H1 (cell line): ENCODE data around the gene OR2L5. TPM values are rescaled to one million over a fixed set of nuclear protein-coding genes. Genes with fewer than 3 reads are reported as not detected.

Source experiments
- CTCF ChIA-PET: fragments of 300-600 bp; sonication (Branson Sonifier 250); formaldehyde crosslinking; loops from one replicate; lab custom pipeline; 2021; ENCODE audit not compliant: partially characterized antibody; lab: Charles Lee
- POLR2A ChIA-PET: fragments of 300-600 bp; sonication (Branson Sonifier 250); formaldehyde crosslinking; loops from one replicate; lab custom pipeline; 2021; ENCODE audit warnings: inconsistent platforms; ENCODE audit not compliant: partially characterized antibody; lab: Charles Lee
- DNase-seq, 2 experiments: peaks; one replicate each; pipeline versions ENCODE4 v3.0.0 to v3.0.0-alpha.2; 2010 to 2022; ENCODE audit warnings: low spot score in 2 of 2, low read depth in 1 of 2, mixed read lengths in 1 of 2
- FAIRE-seq: peaks from 2 replicates; lab custom pipeline; 2011; peaks lifted over from hg19 to GRCh38; lab: Jason Lieb, UNC
- H2AFZ ChIP-seq: 2 replicates; pipeline ENCODE4 v1.8.1; 2012; ENCODE audit warnings: low read length, inconsistent platforms
- H2AK5ac ChIP-seq: 2 replicates; pipeline ENCODE4 v1.6.1; 2013; ENCODE audit warnings: low read depth, low read length
- H2BK120ac ChIP-seq: replicated peaks from 2 replicates; pipeline ENCODE3; 2013; ENCODE audit warnings: low read depth, low read length, inconsistent platforms
- H2BK12ac ChIP-seq: 2 replicates; pipeline ENCODE4 v1.6.1; 2013; ENCODE audit warnings: low read depth, low read length
- H2BK15ac ChIP-seq: 2 replicates; pipeline ENCODE4 v1.6.1; 2013; ENCODE audit warnings: low read length
- H2BK20ac ChIP-seq: 2 replicates; pipeline ENCODE4 v1.6.1; 2013; ENCODE audit warnings: low read length
- H2BK5ac ChIP-seq: 2 replicates; pipeline ENCODE4 v1.6.1; 2013; ENCODE audit warnings: low read depth, low read length
- H3K14ac ChIP-seq: 2 replicates; pipeline ENCODE4 v1.6.1; 2013; ENCODE audit warnings: inconsistent platforms; ENCODE audit not compliant: insufficient read length
- H3K18ac ChIP-seq: 2 replicates; pipeline ENCODE4 v1.6.1; 2013; ENCODE audit warnings: low read length; ENCODE audit errors: extremely low read depth
- H3K23ac ChIP-seq: 2 replicates; pipeline ENCODE4 v1.6.1; 2013; ENCODE audit warnings: inconsistent platforms; ENCODE audit not compliant: insufficient read length
- H3K23me2 ChIP-seq: 2 replicates; pipeline ENCODE4 v1.6.1; 2013; ENCODE audit warnings: low read depth, low read length
- H3K27ac ChIP-seq: 2 replicates; pipeline ENCODE4 v1.6.1; 2011; ENCODE audit warnings: low read depth, low read length, inconsistent platforms
- H3K27me3 ChIP-seq, 4 experiments: replicated peaks in 1 of 4; 1 replicate in 1 of 4; 2 replicates in 3 of 4; pipeline versions ENCODE4 v1.6.1 to v1.8.1; 2011 to 2013; ENCODE audit warnings: low read length in 3 of 4, mild to moderate bottlenecking in 3 of 4, inconsistent platforms in 2 of 4, mixed read lengths in 2 of 4, moderate library complexity in 1 of 4; ENCODE audit not compliant: control insufficient read depth in 3 of 4, insufficient read depth in 3 of 4; ENCODE audit errors: extremely low read depth in 1 of 4
- H3K36me3 ChIP-seq, 4 experiments: 2 replicates each; pipeline versions ENCODE4 v1.6.1 to v1.8.1; 2011 to 2013; ENCODE audit warnings: mild to moderate bottlenecking in 4 of 4, low read length in 3 of 4, moderate library complexity in 2 of 4, control low read depth in 1 of 4, inconsistent platforms in 1 of 4; ENCODE audit not compliant: insufficient read depth in 4 of 4, control insufficient read depth in 2 of 4
- H3K4ac ChIP-seq: replicated peaks from 2 replicates; pipeline ENCODE3; 2013; ENCODE audit warnings: low read length, low read depth, mixed read lengths, inconsistent platforms; ENCODE audit not compliant: insufficient read length
- H3K4me1 ChIP-seq, 4 experiments: replicated peaks in 1 of 4; 1 replicate in 1 of 4; 2 replicates in 3 of 4; pipeline versions ENCODE4 v1.6.1 to v1.8.1; 2011 to 2013; ENCODE audit warnings: low read length in 3 of 4, inconsistent platforms in 2 of 4, mixed read lengths in 1 of 4; ENCODE audit not compliant: insufficient read depth in 4 of 4, control insufficient read depth in 3 of 4
- H3K4me2 ChIP-seq, 2 experiments: 2 replicates each; pipeline versions ENCODE4 v1.6.1 to v1.8.1; 2011 to 2013; ENCODE audit warnings: low read depth in 2 of 2, low read length in 2 of 2, control low read depth in 1 of 2, inconsistent platforms in 1 of 2, mild to moderate bottlenecking in 1 of 2; ENCODE audit not compliant: insufficient read depth in 1 of 2
- H3K4me3 ChIP-seq, 4 experiments: fragments of 200-600, 300-600 bp in 1 of 4; sonication (generic), shearing (Covaris generic), sonication (Bioruptor Twin) in 1 of 4; 2 replicates each; pipeline versions ENCODE4 v1.5.1 to v1.8.1; 2011 to 2016; ENCODE audit warnings: low read length in 4 of 4, low read depth in 3 of 4, control low read depth in 2 of 4, inconsistent platforms in 2 of 4, mild to moderate bottlenecking in 2 of 4, mixed read lengths in 1 of 4, moderate library complexity in 1 of 4; ENCODE audit not compliant: insufficient read depth in 2 of 4; ENCODE audit errors: extremely low read depth in 1 of 4
- H3K56ac ChIP-seq: replicated peaks from 2 replicates; pipeline ENCODE3; 2013; ENCODE audit warnings: low read depth, mild to moderate bottlenecking, mixed read lengths, low read length, inconsistent platforms; ENCODE audit not compliant: insufficient read length
- H3K79me1 ChIP-seq: 2 replicates; pipeline ENCODE4 v1.6.1; 2013; ENCODE audit warnings: low read depth, low read length, control low read depth
- H3K79me2 ChIP-seq, 2 experiments: 2 replicates each; pipeline versions ENCODE4 v1.6.1 to v1.8.1; 2012 to 2013; ENCODE audit warnings: low read length in 2 of 2, mild to moderate bottlenecking in 2 of 2, inconsistent platforms in 1 of 2; ENCODE audit not compliant: insufficient read depth in 2 of 2, control insufficient read depth in 1 of 2
- H3K9ac ChIP-seq, 4 experiments: replicated peaks in 1 of 4; 1 replicate in 1 of 4; 2 replicates in 3 of 4; pipeline versions ENCODE4 v1.6.1 to v1.8.1; 2011 to 2013; ENCODE audit warnings: low read depth in 3 of 4, low read length in 3 of 4, control low read depth in 2 of 4, mild to moderate bottlenecking in 2 of 4, moderate library complexity in 2 of 4, inconsistent platforms in 1 of 4; ENCODE audit errors: extremely low read depth in 1 of 4
- H3K9me3 ChIP-seq, 2 experiments: 2 replicates each; pipeline versions ENCODE4 v1.6.1 to v1.8.1; 2012 to 2013; ENCODE audit warnings: mild to moderate bottlenecking in 2 of 2, moderate library complexity in 2 of 2, control low read depth in 1 of 2, inconsistent platforms in 1 of 2, low read depth in 1 of 2, low read length in 1 of 2, mixed read lengths in 1 of 2; ENCODE audit not compliant: insufficient read depth in 2 of 2
- H4K20me1 ChIP-seq, 2 experiments: replicated peaks in 1 of 2; 2 replicates each; pipeline versions ENCODE3 to v1.8.1; 2011 to 2013; ENCODE audit warnings: inconsistent platforms in 2 of 2, low read length in 2 of 2, mild to moderate bottlenecking in 1 of 2; ENCODE audit not compliant: insufficient read depth in 2 of 2, control insufficient read depth in 1 of 2
- H4K5ac ChIP-seq: 2 replicates; pipeline ENCODE4 v1.6.1; 2013; ENCODE audit warnings: low read length, low read depth, mixed read lengths, inconsistent platforms; ENCODE audit not compliant: insufficient read length
- H4K8ac ChIP-seq: 2 replicates; pipeline ENCODE4 v1.8.0; 2013; ENCODE audit warnings: mild to moderate bottlenecking, moderate library complexity, low read length, inconsistent platforms; ENCODE audit not compliant: insufficient read depth; ENCODE audit errors: extremely low read depth
- H4K91ac ChIP-seq: replicated peaks from 2 replicates; pipeline ENCODE3; 2013; ENCODE audit warnings: low read length, mixed read lengths, inconsistent platforms; ENCODE audit not compliant: insufficient read length
- BACH1 ChIP-seq: IDR thresholded peaks from 2 replicates; pipeline ENCODE4 v1.6.1; 2012; ENCODE audit warnings: low read length, improper control_type of control experiment
- CHD1 ChIP-seq: IDR thresholded peaks from 2 replicates; pipeline ENCODE4 v1.6.1; 2012; ENCODE audit warnings: low read depth, low read length, improper control_type of control experiment
- EP300 ChIP-seq, 2 experiments: IDR thresholded peaks; 1 replicate in 1 of 2; 2 replicates in 1 of 2; pipeline ENCODE4 v1.6.1; 2011 to 2012; ENCODE audit warnings: low read depth in 2 of 2, low read length in 2 of 2, mild to moderate bottlenecking in 2 of 2, borderline replicate concordance in 1 of 2, inconsistent platforms in 1 of 2, moderate library complexity in 1 of 2
- FOSL1 ChIP-seq: IDR thresholded peaks from 2 replicates; pipeline ENCODE4 v1.6.1; 2011; ENCODE audit warnings: mild to moderate bottlenecking, low read depth, low read length, moderate library complexity; ENCODE audit not compliant: insufficient read depth
- HDAC6 ChIP-seq: IDR thresholded peaks from one replicate; pipeline ENCODE4 v1.7.1; 2012; ENCODE audit warnings: low read depth, mild to moderate bottlenecking, inconsistent platforms, low read length, moderate library complexity
- POU5F1 ChIP-seq: IDR thresholded peaks from 2 replicates; pipeline ENCODE4 v1.6.1; 2011; ENCODE audit warnings: low read depth, mild to moderate bottlenecking, low read length, moderate library complexity
- RFX5 ChIP-seq: IDR thresholded peaks from 2 replicates; pipeline ENCODE4 v1.6.1; 2011; ENCODE audit warnings: low read depth, low read length, improper control_type of control experiment, borderline replicate concordance
- RNF2 ChIP-seq: fragments of 200-900, 300-1000 bp; sonication (generic); IDR thresholded peaks from 2 replicates; pipeline ENCODE4 v1.7.1; 2016; ENCODE audit warnings: borderline replicate concordance, low read depth, mild to moderate bottlenecking, antibody characterized with exemption, low read length; ENCODE audit not compliant: poor library complexity, severe bottlenecking; ENCODE audit errors: missing control alignments
- SIN3A ChIP-seq, 2 experiments: IDR thresholded peaks in 1 of 2; conservative IDR thresholded peaks in 1 of 2; 2 replicates each; pipeline ENCODE4 v1.6.1; 2011 to 2012; ENCODE audit warnings: low read length in 2 of 2, improper control_type of control experiment in 1 of 2, low read depth in 1 of 2, mild to moderate bottlenecking in 1 of 2
- TAF7 ChIP-seq: optimal IDR thresholded peaks from 2 replicates; pipeline ENCODE3; 2011; ENCODE audit warnings: low read depth, mild to moderate bottlenecking, inconsistent platforms, low read length, moderate library complexity, borderline replicate concordance
- YY1 ChIP-seq: IDR thresholded peaks from 2 replicates; pipeline ENCODE4 v1.6.1; 2011; ENCODE audit warnings: low read depth, mild to moderate bottlenecking, low read length
- WGBS, 2 experiments: shearing (Covaris generic) in 1 of 2; methylation state at CpG; one replicate each; pipeline versions ENCODE4 v1.1.6 to v1.1.7; 2013 to 2015; ENCODE audit warnings: low lambda C conversion rate in 2 of 2, mixed read lengths in 2 of 2, inconsistent platforms in 1 of 2, low coverage in 1 of 2, missing lambda C conversion rate in 1 of 2; ENCODE audit not compliant: insufficient replicate concordance in 2 of 2, insufficient coverage in 1 of 2, insufficient read length in 1 of 2; ENCODE audit errors: extremely low coverage in 1 of 2, missing lambda C conversion rate in 1 of 2; 5-methylcytosine and 5-hydroxymethylcytosine counted together
- polyA plus RNA-seq, 7 experiments: library from polyadenylated mRNA; depleted of rRNA in 3 of 7; stranded (reverse) in 5 of 7; unstranded in 2 of 7; fragments of >200 nt in 5 of 7; fragments of 200-250 nt in 2 of 7; gene quantifications; 1 replicate in 5 of 7; 2 replicates in 1 of 7; 4 replicates in 1 of 7; pipeline versions ENCODE4 v1.2.1 to v1.2.3, GENCODE V29; 2011 to 2013; ENCODE audit warnings: missing spikeins in 2 of 7, mixed read lengths in 2 of 7
- total RNA-seq: library from RNA; stranded (reverse); fragmentation: NEBNext Ultra II Directional; extraction: Animal tissue kit (Norgen Biotek cat#: 25700); gene quantifications from 2 replicates; pipeline ENCODE4 v1.2.1, GENCODE V29; 2021
- TF ChIP-seq, protein P1 (sequence below): IDR thresholded peaks from 2 replicates; pipeline ENCODE4 v1.6.1; 2012; ENCODE audit warnings: inconsistent platforms
- TF ChIP-seq, protein P2 (sequence below): IDR thresholded peaks from 2 replicates; pipeline ENCODE4 v1.6.1; 2011; ENCODE audit warnings: low read depth, mild to moderate bottlenecking, low read length; ENCODE audit not compliant: insufficient read depth

OR2L5 gene
- total and polyA plus RNA-seq, 2 of the 8 experiments (the other 6 are each of a cell fraction or from before 2014, with no cell fraction given), result not detected

DNA sequence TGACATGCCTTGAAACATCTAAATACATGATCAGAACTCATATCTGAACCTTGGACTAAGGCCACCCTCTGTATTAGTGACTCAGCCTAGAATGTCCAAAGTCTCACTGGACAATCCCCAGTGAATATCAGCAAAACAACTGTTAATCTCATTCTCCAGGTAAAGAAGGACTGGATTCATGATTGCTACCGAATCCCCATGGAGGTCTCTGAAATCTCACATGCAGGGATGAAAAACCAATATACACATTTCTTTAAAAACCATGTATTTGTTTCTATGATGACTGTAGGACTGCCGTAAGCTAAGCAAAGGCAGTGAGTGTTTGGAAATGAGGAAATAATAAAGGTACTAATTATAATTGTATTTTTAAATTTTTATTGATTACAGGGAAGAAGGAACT is 33.1 kb downstream of the OR2L5 start, which contains the start of gene OR2L3:
Gene OR2L3, plus strand, starts transcription at position 301 of the 400 bp plus-strand sequence. CDS start 13,846 bp downstream, outside the sequence.
- H3K4me3 ChIP-seq, result no peak within 1 kb of the TSS
- no peaks in the 10 kb centered on the region for H3K4me1 ChIP-seq
- H3K9ac ChIP-seq, result no peak within 1 kb of the TSS
- no peak within 1 kb of the TSS for H2BK5ac ChIP-seq
- no peaks in the 10 kb centered on the region for H4K20me1 ChIP-seq
- H3K79me2 ChIP-seq, result no peaks in the 10 kb centered on the region
- H3K27me3 ChIP-seq, result no peaks in the 10 kb centered on the region
- no peak within 1 kb of the TSS for H3K23ac ChIP-seq
- H4K8ac ChIP-seq, result no peak within 1 kb of the TSS
- no peak within 1 kb of the TSS for H3K4ac ChIP-seq
- H2BK20ac ChIP-seq, result no peak within 1 kb of the TSS
- CTCF ChIA-PET, result no interaction called here
- no peak within 1 kb of the TSS for H4K5ac ChIP-seq
- 69% methylated on average over 2 of the region's 2 CpGs; no CpG with 5 or more reads in 1 of the 2 experiments for WGBS, 2 experiments
- no peak for FAIRE-seq
- no peak within 1 kb of the TSS for H3K4me2 ChIP-seq
- no peak within 1 kb of the TSS for H2AK5ac ChIP-seq
- no peak within 1 kb of the TSS for H3K27ac ChIP-seq
- no peak within 1 kb of the TSS for H3K14ac ChIP-seq
- H3K79me1 ChIP-seq, result no peaks in the 10 kb centered on the region
- peaks cover 48 to 53% of the 10 kb centered on the region in 2 experiments for H3K9me3 ChIP-seq
- H3K18ac ChIP-seq, result no peak within 1 kb of the TSS
- H2BK15ac ChIP-seq, result no peak within 1 kb of the TSS
- POLR2A ChIA-PET, result no interaction called here
- H4K91ac ChIP-seq, result no peak within 1 kb of the TSS
- no peaks in the 10 kb centered on the region for H3K23me2 ChIP-seq
- no peak within 1 kb of the TSS for H2AFZ ChIP-seq
- no peak for DNase-seq
- no peak within 1 kb of the TSS for H3K56ac ChIP-seq
- H2BK12ac ChIP-seq, result no peak within 1 kb of the TSS
- no peak within 1 kb of the TSS for H2BK120ac ChIP-seq
- no peaks in the 10 kb centered on the region for H3K36me3 ChIP-seq
- TF ChIP-seq CHD1 (no peak), POU5F1 (no peak), EP300 (IDR thresholded peaks at IDR 0.05; ENCODE audit: borderline replicate concordance in 1 of 2, low read depth in 2 of 2, low read length in 2 of 2) (no peak), RNF2 (no peak), YY1 (no peak), RFX5 (no peak), SIN3A (conservative IDR thresholded peaks at IDR 0.05 in 1 of 2, IDR thresholded peaks at IDR 0.05 in 1 of 2; ENCODE audit: low read depth in 1 of 2, low read length in 2 of 2) (no peak), FOSL1 (no peak), TAF7 (no peak), BACH1 (no peak), HDAC6 (no peak)
- TF ChIP-seq, protein P1, sequence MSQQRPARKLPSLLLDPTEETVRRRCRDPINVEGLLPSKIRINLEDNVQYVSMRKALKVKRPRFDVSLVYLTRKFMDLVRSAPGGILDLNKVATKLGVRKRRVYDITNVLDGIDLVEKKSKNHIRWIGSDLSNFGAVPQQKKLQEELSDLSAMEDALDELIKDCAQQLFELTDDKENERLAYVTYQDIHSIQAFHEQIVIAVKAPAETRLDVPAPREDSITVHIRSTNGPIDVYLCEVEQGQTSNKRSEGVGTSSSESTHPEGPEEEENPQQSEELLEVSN, result no peak
- TF ChIP-seq, protein P2, sequence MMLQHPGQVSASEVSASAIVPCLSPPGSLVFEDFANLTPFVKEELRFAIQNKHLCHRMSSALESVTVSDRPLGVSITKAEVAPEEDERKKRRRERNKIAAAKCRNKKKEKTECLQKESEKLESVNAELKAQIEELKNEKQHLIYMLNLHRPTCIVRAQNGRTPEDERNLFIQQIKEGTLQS, result no peak
